Measurements from ENCODE around the gene C3. TPM values are rescaled to one million over a fixed set of nuclear protein-coding genes. Genes with fewer than 3 reads are reported as not detected.

The C3 gene
- total and polyA plus RNA-seq, 2 of the 13 experiments (the other 11 are each of a cell fraction or from before 2014, with no cell fraction given) = 1,455 to 6,272 TPM

DNA sequence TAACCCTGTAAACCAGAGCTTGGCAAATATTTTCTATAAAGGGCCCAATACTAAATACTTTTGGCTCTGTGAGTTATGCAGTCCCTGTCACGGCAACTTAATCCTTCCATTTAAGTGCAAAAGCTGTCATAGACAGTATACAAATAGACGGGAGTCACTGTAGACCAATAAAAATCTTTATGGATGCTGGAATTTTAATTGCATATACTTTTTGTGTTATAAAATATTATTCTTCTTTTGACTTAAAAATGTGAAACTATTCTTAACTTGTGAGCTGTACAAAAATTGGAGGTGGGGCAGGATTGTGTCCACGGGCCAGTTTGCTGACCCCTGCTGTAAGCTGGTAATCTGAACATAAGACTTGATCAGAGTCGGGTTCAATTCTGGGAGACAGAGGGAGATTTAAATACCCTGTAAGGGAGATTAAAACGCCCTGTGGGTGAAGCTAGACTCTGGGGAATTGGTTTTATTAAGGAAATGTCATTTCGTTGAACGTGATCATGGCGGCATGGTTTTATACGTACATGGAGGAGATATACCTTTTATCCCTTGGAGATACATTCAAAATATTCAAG lies 72.2 kb downstream of the C3 start (continued):
- TF ChIP-seq GABPA (IDR thresholded peaks at IDR 0.05; ENCODE audit: low read depth, low read length) = no peak
- no peak for TF ChIP-seq GABPA (CRISPR knock-in tag; IDR thresholded peaks at IDR 0.05; ENCODE audit: low read depth)

GRCh38 chr19:6644796-6645195 lies 75.7 kb downstream of the C3 start:
- FAIRE-seq = no peak
- in situ Hi-C loops (cut with HindIII; ENCODE audit: extremely low pct_ligation_motif_present, low pct_unique_long_range_greater_than_20kb) (loop anchor here (25.0 kb wide), 1 partner anchor 218 kb away; no protein-coding TSS in a partner anchor), intact Hi-C loops (cut with micrococcal nuclease; ENCODE audit: unreplicated experiment) (no loop called here)

More at GRCh38 chr19:6644796-6645195, 75.7 kb downstream of the C3 start:
- Histone ChIP-seq H3K4me1 (ENCODE audit: insufficient read depth, low read length) (no peaks in the 10 kb centered on the region), H3K79me2 (ENCODE audit: insufficient read depth, low read length) (no peaks in the 10 kb centered on the region), H3K4me3 (replicated peaks in 1 of 3; ENCODE audit: insufficient read depth in 1 of 3, low read depth in 2 of 3, low read length in 3 of 3) (no peak overlapping the region), H3K4me2 (ENCODE audit: low read depth, low read length) (no peak overlapping the region), H3K9me3 (ENCODE audit: low read length) (no peaks in the 10 kb centered on the region), H2AFZ (ENCODE audit: low read length) (no peak overlapping the region), H3K27ac (ENCODE audit: extremely low read length, insufficient read depth, low read length) (no peak overlapping the region), H3K27me3 (ENCODE audit: control insufficient read depth in 1 of 2, insufficient read depth in 2 of 2, low read length in 2 of 2) (peaks cover 0 to 10% of the 10 kb centered on the region in 2 experiments; a peak in 3 of 5 replicates), H4K20me1 (ENCODE audit: insufficient read depth, low read length) (no peaks in the 10 kb centered on the region), H3K36me3 (replicated peaks in 1 of 2; ENCODE audit: control insufficient read depth in 1 of 2, insufficient read depth in 2 of 2, low read length in 2 of 2) (no peaks in the 10 kb centered on the region), H3K9ac (ENCODE audit: insufficient read depth, low read depth, low read length) (no peak overlapping the region)
- POLR2A ChIA-PET = no interaction called here
- CTCF ChIA-PET (ENCODE audit: low intra/inter-chr PET ratio, low total read pairs) = no interaction called here
- 35% methylated on average over 5 of the region's 5 CpGs for WGBS (ENCODE audit: low lambda C conversion rate)
- TF ChIP-seq SMARCC2 (IDR thresholded peaks at IDR 0.05) (no peak), KLF15 (CRISPR knock-in tag; IDR thresholded peaks at IDR 0.05; ENCODE audit: borderline replicate concordance) (no peak), ZNF780A (CRISPR knock-in tag; IDR thresholded peaks at IDR 0.05) (no peak), ZBTB1 (CRISPR knock-in tag; IDR thresholded peaks at IDR 0.05; ENCODE audit: borderline replicate concordance) (no peak), NFIC (IDR thresholded peaks at IDR 0.05; ENCODE audit: low read length) (no peak), YEATS4 (CRISPR knock-in tag; IDR thresholded peaks at IDR 0.05; ENCODE audit: borderline replicate concordance) (no peak), SAFB2 (CRISPR knock-in tag; IDR thresholded peaks at IDR 0.05; ENCODE audit: borderline replicate concordance, low read depth) (no peak), ZNF547 (CRISPR knock-in tag; IDR thresholded peaks at IDR 0.05) (no peak), ZHX2 (IDR thresholded peaks at IDR 0.05; ENCODE audit: low read depth) (no peak), ZHX2 (CRISPR knock-in tag; IDR thresholded peaks at IDR 0.05; ENCODE audit: borderline replicate concordance) (no peak), KDM2A (CRISPR knock-in tag; IDR thresholded peaks at IDR 0.05; ENCODE audit: borderline replicate concordance, low read depth) (no peak), RARA (CRISPR knock-in tag; IDR thresholded peaks at IDR 0.05) (no peak)
- TF ChIP-seq, protein P1, sequence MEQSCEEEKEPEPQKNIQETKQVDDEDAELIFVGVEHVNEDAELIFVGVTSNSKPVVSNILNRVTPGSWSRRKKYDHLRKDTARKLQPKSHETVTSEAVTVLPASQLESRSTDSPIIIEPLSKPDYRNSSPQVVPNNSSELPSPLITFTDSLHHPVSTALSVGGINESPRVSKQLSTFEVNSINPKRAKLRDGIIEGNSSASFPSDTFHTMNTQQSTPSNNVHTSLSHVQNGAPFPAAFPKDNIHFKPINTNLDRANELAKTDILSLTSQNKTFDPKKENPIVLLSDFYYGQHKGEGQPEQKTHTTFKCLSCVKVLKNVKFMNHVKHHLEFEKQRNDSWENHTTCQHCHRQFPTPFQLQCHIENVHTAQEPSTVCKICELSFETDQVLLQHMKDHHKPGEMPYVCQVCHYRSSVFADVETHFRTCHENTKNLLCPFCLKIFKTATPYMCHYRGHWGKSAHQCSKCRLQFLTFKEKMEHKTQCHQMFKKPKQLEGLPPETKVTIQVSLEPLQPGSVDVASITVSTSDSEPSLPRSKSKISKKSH (CRISPR knock-in tag; IDR thresholded peaks at IDR 0.05; ENCODE audit: borderline replicate concordance) = no peak
- TF ChIP-seq, protein P2, sequence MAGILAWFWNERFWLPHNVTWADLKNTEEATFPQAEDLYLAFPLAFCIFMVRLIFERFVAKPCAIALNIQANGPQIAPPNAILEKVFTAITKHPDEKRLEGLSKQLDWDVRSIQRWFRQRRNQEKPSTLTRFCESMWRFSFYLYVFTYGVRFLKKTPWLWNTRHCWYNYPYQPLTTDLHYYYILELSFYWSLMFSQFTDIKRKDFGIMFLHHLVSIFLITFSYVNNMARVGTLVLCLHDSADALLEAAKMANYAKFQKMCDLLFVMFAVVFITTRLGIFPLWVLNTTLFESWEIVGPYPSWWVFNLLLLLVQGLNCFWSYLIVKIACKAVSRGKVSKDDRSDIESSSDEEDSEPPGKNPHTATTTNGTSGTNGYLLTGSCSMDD (CRISPR knock-in tag; IDR thresholded peaks at IDR 0.05) = no peak
- no TSS peak for BruUV-seq (replicated peaks)
- ATAC-seq = no peak
- DNase-seq (ENCODE audit: low spot score) = no peak
